ENCODE results near the gene NCF2.

The NCF2 gene

GRCh38 chr1:183582021-183582713, 8.1 kb downstream of the NCF2 start:
- DNase-seq, result no peak

- no peak for DNase-seq
Measured at GRCh38 chr1:183580281-183580682, 10.0 kb downstream of the NCF2 start.

GRCh38 chr1:183578856-183579255, 11.4 kb downstream of the NCF2 start:
- no peak for DNase-seq

- DNase-seq, result no peak
Measured at GRCh38 chr1:183577897-183578465, 12.3 kb downstream of the NCF2 start.

GRCh38 chr1:183576537-183576936, 13.7 kb downstream of the NCF2 start:
- no peak for DNase-seq

- DNase-seq, result no peak
Measured at GRCh38 chr1:183575606-183576005, 14.7 kb downstream of the NCF2 start.

GRCh38 chr1:183572721-183573120, 17.5 kb downstream of the NCF2 start:
- DNase-seq, result no peak

- DNase-seq, result no peak
Measured at GRCh38 chr1:183571678-183572268, 18.5 kb downstream of the NCF2 start.

- no peak for DNase-seq
Measured at GRCh38 chr1:183570451-183570850, 19.8 kb downstream of the NCF2 start.

GRCh38 chr1:183569801-183570200, 20.5 kb downstream of the NCF2 start:
- no peak for DNase-seq

- no peak for DNase-seq
Measured at GRCh38 chr1:183569141-183569540, 21.1 kb downstream of the NCF2 start.

- no peak for DNase-seq
Measured at GRCh38 chr1:183568176-183569021, 21.9 kb downstream of the NCF2 start.

- no peak for DNase-seq
Measured at GRCh38 chr1:183567584-183567983, 22.7 kb downstream of the NCF2 start.

GRCh38 chr1:183566026-183566425, 24.2 kb downstream of the NCF2 start:
- DNase-seq, result no peak

GRCh38 chr1:183565261-183565660, 25.0 kb downstream of the NCF2 start:
- no peak for DNase-seq

GRCh38 chr1:183562701-183563100, 27.6 kb downstream of the NCF2 start:
- no peak for DNase-seq

- DNase-seq, result no peak
Measured at GRCh38 chr1:183559061-183559460, 31.2 kb downstream of the NCF2 start.

GRCh38 chr1:183554577-183554976, 35.7 kb downstream of the NCF2 start:
- no peak for DNase-seq

- no peak for DNase-seq
Measured at GRCh38 chr1:183553764-183554163, 36.5 kb downstream of the NCF2 start.

- DNase-seq, result no peak
Measured at GRCh38 chr1:183553331-183553730, 36.9 kb downstream of the NCF2 start.

- DNase-seq, result no peak
Measured at GRCh38 chr1:183552891-183553290, 37.4 kb downstream of the NCF2 start.

GRCh38 chr1:183552441-183552840, 37.8 kb downstream of the NCF2 start:
- no peak for DNase-seq

- no peak for DNase-seq
Measured at GRCh38 chr1:183551924-183552323, 38.3 kb downstream of the NCF2 start.

GRCh38 chr1:183550915-183551314, 39.3 kb downstream of the NCF2 start:
- no peak for DNase-seq

Measured in activated CD4-positive, CD25-positive, alpha-beta regulatory T cell (primary cell).